Islet of Langerhans (tissue), 1 donor: Measurements from ENCODE around the gene KIAA2012.

ENCODE experiments used
- FAIRE-seq: peaks from one replicate; lab custom pipeline; 2011; peaks lifted over from hg19 to GRCh38; lab: Jason Lieb, UNC

KIAA2012 gene

DNA sequence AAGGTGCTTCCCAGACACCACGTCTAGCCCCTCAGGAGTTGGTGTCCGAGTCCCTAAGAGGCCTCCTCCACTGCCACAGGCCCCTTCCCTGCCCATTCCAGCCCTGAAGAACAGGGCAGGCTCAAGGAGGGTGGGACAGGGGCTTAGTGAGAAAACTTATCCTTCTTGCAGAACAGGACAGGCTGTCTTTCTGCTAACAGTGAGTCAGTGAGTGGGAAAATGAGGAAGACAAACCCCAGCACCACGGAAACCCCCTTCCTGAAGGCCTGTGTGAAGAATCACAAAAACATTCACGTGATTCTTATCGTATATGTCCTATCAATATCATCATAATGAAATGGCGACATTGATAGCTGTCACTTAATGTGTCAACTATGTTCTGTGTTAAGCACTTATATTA is 29.6 kb upstream of the KIAA2012 start:
- FAIRE-seq: no peak

DNA sequence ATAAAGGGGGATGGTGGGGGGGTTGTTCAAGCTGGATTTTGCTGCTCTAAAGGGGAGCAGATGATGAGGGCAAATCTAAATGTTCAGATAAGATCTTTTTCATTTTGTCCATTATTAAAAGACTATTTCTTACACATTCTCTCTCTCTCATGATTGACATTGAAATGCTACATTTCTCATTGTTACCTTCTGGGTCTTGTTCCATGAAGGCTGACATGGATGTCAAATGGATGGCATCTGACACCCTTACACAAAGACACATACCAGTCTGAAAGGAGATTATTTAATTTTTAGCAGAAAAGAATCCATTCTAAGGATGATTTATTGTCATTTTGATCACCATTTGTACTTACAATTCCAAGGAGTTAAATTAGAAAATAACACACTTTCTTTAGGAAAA is 28.3 kb upstream of the KIAA2012 start:
- FAIRE-seq: no peak

GRCh38 chr2:202046572-202046971 is 26.5 kb upstream of the KIAA2012 start:
- FAIRE-seq: no peak

GRCh38 chr2:202049092-202049728 is 23.8 kb upstream of the KIAA2012 start:
- no peak for FAIRE-seq

- FAIRE-seq: no peak
Observed at GRCh38 chr2:202049840-202050239, 23.2 kb upstream of the KIAA2012 start.

DNA sequence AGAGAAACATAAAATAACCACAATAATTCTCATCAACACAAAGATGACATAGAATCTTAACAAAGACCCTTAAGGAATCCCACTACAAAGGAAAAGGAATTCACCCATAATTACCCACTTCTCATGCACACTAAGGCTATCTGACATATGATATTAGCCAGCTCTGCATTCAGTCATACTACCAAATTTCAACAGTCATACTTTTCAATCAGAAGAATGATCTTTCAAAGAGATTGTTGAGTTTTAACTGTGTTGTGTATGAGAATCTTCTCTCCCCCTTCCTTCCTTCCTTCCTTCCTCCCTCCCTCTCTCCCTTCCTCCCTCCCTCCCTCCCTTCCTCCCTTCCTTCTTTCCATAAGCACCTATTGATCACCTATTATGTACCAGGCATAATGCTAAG is 22.4 kb upstream of the KIAA2012 start:
- FAIRE-seq: no peak

DNA sequence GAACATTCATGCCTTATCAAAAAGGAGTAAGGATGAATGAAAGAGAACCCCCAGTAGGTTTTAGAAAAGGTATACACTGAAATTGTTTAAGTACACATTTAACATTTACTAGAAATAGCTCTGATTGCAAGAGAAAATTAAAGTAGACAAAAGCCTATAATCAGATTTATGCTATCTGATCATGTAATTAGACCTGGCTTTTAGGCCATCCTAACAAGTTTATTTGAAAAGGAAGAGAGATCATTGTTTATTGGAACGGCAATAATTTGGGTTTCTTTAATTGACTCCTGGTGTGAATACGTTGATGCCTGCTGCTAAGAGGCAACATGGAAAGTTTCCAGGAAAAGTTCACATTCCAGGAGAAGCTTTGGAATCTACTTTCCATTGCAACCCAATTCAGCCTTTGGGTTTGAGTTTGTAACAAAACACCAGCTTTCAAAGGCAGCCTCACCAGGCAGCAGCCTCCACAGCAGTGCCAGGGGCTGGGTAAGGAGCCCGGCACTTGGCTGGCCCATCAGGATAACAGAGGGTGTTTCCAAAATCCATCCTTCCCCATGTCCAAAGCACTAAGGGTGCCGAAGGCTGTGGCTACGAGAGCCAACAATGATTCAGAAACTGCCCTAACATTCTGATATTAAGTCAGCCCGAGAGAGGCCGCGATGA is 21.4 kb upstream of the KIAA2012 start:
- FAIRE-seq: no peak

DNA sequence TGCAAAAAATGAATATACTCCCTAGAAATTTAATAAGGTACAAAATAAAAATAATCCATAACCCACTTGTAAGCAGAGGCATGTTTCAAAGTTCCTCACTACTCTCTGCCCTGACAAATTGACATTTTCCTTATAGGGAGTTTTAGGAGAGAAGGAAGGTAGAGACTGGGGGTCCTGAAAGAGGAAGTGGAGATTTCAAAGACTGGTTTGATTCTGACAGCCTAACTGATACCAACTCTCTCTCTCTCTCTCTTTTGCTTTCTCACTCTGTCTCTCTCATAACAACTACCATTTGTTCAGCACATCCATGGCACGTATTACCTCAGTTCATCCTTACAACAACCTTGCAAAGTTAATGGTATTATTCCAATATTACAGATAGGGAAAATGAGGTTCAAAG is 20.8 kb upstream of the KIAA2012 start:
- no peak for FAIRE-seq

DNA sequence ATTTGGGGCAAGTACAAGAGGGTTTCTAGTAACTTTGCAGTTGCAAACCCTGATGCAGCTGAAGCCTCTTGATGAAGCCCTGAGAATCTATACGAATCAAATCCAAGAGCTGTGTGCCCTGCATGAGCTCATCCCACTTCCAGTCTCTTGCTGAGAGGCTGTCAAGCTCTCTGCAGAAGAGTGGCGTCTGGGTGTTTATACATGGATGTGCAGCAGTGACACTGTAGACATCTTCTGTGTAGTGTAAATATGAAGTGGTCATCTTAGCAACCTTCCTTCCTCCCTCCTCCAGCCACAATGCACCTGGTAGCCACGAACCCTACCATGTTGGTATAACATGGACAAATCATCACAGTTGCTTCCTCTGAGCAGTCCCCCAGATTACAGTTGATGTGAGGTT is 18.4 kb upstream of the KIAA2012 start:
- FAIRE-seq: no peak

GRCh38 chr2:202056611-202057010 is 16.4 kb upstream of the KIAA2012 start:
- FAIRE-seq: no peak

- FAIRE-seq: no peak
Observed at GRCh38 chr2:202060218-202060617, 12.8 kb upstream of the KIAA2012 start.

- FAIRE-seq: no peak
Observed at GRCh38 chr2:202061695-202062094, 11.4 kb upstream of the KIAA2012 start.

DNA sequence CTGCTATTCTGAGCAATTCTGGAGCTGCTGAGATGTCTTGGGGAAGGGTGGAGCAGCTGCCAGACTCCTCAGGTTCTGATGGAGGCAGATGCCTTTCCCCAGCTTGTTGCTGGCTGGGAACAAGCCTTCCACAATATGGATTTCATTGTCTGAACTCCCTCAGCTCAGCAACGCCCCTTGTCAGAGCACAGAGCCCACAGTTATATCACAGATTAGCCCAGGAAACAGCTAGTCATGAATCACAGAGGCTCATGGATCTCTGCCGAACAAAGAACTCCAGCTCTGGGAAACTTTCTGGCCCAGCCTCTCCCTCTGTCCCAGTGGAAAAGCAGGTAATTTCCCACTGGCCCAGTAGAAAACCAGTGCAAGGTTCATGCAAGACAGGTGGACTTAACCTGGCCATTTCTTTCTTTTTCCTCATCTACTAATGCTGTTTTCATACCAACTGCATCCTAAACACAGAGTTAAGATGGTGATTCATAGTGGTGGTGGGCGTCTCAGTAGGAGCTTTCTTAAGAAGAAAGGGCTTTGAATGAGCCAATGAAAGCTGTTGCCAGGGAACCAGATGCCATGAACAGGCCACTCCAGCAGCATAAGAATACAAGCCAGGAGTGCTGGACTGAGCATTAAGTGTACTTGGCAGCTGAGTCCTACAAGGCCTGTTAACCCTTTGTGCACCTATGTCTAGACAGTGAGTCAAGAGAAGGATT is 8.7 kb upstream of the KIAA2012 start:
- FAIRE-seq: no peak

DNA sequence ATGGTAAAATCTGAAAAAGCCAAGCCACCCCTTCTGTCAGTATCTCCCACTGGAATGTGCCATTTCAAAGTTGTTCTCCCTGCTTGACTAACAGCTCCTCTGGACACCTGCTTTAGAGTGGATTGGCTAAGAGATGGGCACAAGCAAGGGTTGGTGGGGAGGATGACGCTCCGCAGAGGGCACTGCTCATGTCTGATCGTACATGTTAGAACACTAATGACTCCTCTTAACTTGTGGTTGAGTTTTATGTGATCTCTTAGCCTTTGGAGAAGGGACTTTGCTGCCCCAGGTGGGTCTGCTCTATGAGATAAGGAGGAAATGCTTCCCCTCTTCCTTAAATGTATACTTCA is 8.2 kb upstream of the KIAA2012 start:
- FAIRE-seq: no peak

GRCh38 chr2:202065876-202066275 is 7.2 kb upstream of the KIAA2012 start:
- FAIRE-seq: no peak

DNA sequence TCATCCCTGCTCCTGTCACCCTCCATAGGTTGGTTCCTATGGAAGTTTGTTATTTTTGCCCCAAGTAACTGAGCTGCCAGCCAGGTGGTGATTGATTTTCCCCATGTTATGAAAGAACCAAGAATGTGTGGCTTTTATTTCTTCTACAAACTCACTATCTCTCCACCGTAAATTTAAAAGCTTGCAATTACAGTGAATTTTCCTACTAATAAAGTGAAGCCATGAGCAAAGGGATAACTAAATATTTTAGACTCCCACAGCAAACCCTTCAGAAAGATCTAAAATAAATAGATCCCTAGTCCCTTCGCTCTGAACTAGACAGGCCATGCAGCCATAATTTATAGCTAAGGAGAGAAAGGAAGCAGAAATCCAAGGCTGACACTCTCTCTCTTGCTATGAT is 6.2 kb upstream of the KIAA2012 start:
- no peak for FAIRE-seq

GRCh38 chr2:202067589-202067988 is 5.5 kb upstream of the KIAA2012 start:
- FAIRE-seq: no peak

- no peak for FAIRE-seq
Observed at GRCh38 chr2:202069170-202070067, 3.6 kb upstream of the KIAA2012 start.

GRCh38 chr2:202071107-202071506 is 1.9 kb upstream of the KIAA2012 start:
- FAIRE-seq: no peak

- no peak for FAIRE-seq
Observed at GRCh38 chr2:202072226-202072625, 829 bp upstream of the KIAA2012 start.

DNA sequence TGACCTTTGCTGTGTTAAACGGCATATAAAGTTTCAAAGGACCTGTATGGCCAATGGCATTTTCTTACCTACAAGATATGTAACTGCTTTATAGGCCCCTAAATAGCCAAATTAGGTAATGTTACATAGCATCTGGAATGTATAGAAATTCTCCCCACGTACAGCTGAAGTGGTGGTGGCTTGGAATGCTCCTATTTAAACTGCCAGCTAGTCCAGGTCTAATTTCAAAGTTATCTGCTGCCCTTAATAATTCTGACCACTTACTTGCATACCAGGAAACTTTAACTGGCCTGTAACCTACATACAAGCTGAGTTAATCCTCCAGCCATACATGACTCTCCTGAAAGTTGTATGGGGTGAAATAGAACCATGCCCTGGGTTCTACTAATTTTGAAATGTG is 1.3 kb downstream of the KIAA2012 start:
- FAIRE-seq: no peak

- FAIRE-seq: no peak
Observed at GRCh38 chr2:202079310-202079709, 6.3 kb downstream of the KIAA2012 start.

DNA sequence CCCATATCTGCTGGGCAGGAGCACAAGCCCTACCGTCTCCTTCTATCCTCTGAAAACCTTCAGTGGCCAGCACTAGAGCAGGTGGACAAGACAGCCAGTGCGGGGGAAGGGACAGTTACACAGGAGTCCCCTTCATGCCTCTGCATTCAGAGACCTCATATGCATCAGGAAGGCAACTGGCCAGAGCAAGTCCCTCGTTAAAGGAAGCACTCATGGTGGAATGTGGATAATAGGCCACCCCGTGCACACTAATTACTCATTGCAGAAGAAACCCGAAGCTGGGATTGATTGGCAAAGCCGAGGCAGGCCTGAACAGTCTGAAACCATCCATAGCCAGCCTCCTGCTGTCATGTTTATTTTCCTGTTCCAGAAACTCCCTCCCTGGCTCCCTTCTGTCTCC is 11.2 kb downstream of the KIAA2012 start:
- no peak for FAIRE-seq
